GM12878 (cell line): ENCODE measurements around the gene GOLPH3. TPM values are rescaled to one million over a fixed set of nuclear protein-coding genes. Genes with fewer than 3 reads are reported as not detected.

Experiments used
- ATAC-seq: fragments of 200-7000 bp; cut with Tn5 transposase; 3 replicates; pipeline ENCODE4 v1.9.1; 2020; ENCODE audit warnings: mild to moderate bottlenecking, moderate library complexity
- BruUV-seq: library from RNA; stranded (reverse); fragments of 400-500 nt; replicated peaks from 2 replicates; lab custom pipeline; 2021; lab: Mats Ljungman, UMichigan
- CTCF ChIA-PET: fragments of 300-600 bp; sonication (Branson Sonifier 250); formaldehyde crosslinking; extraction: SDS; loops from one replicate; lab custom pipeline; 2021; ENCODE audit warnings: inconsistent platforms; lab: Yijun Ruan, JAX
- POLR2A ChIA-PET: fragments of 350-600 bp; formaldehyde crosslinking; extraction: SDS; loops from one replicate; lab custom pipeline; 2021; ENCODE audit warnings: inconsistent platforms; lab: Charles Lee
- RAD21 ChIA-PET: fragments of 300-600 bp; sonication (Branson Sonifier 250); formaldehyde crosslinking; loops from one replicate; lab custom pipeline; 2023; ENCODE audit warnings: antibody characterized with exemption; ENCODE audit not compliant: unreplicated experiment; lab: Charles Lee
- SMC1A ChIA-PET: fragments of 300-600 bp; sonication (Branson Sonifier 250); formaldehyde crosslinking; loops from one replicate; lab custom pipeline; 2023; ENCODE audit not compliant: unreplicated experiment, uncharacterized antibody; lab: Charles Lee
- DNase-seq: peaks from one replicate; pipeline ENCODE4 v3.0.0-alpha.2; 2011; ENCODE audit warnings: low read depth, low spot score
- FAIRE-seq: peaks from 3 replicates; lab custom pipeline; 2011; peaks lifted over from hg19 to GRCh38; lab: Jason Lieb, UNC
- H2AFZ ChIP-seq: 2 replicates; pipeline ENCODE4 v1.6.0; 2011; ENCODE audit warnings: low read depth, low read length, control low read depth; ENCODE audit not compliant: control insufficient read depth
- H3K27ac ChIP-seq: 2 replicates; pipeline ENCODE4 v1.5.1; 2011; ENCODE audit warnings: control low read depth; ENCODE audit not compliant: control insufficient read depth, insufficient read depth
- H3K27me3 ChIP-seq, 2 experiments: replicated peaks in 1 of 2; 2 replicates each; pipeline versions ENCODE4 v1.6.0 to v1.6.1; 2011; ENCODE audit warnings: low read length in 1 of 2; ENCODE audit not compliant: control insufficient read depth in 2 of 2, insufficient read depth in 2 of 2
- H3K36me3 ChIP-seq, 2 experiments: 2 replicates each; pipeline ENCODE4 v1.5.1; 2011; ENCODE audit warnings: low read length in 1 of 2; ENCODE audit not compliant: control insufficient read depth in 2 of 2, insufficient read depth in 2 of 2
- H3K4me1 ChIP-seq: 2 replicates; pipeline ENCODE4 v1.6.1; 2011; ENCODE audit warnings: mild to moderate bottlenecking, low read length, moderate library complexity, mixed read lengths; ENCODE audit not compliant: control insufficient read depth, insufficient read depth
- H3K4me2 ChIP-seq: 2 replicates; pipeline ENCODE4 v1.6.0; 2011; ENCODE audit warnings: control low read depth; ENCODE audit not compliant: control insufficient read depth, insufficient read depth
- H3K4me3 ChIP-seq: fragments of 200-600 bp; sonication (generic); 2 replicates; pipeline ENCODE4 v1.5.1; 2016
- H3K79me2 ChIP-seq: 2 replicates; pipeline ENCODE4 v1.6.0; 2011; ENCODE audit warnings: low read length; ENCODE audit not compliant: control insufficient read depth, insufficient read depth
- H3K9ac ChIP-seq: 2 replicates; pipeline ENCODE4 v1.8.0; 2011; ENCODE audit warnings: low read length, control low read depth, mixed read lengths; ENCODE audit not compliant: control insufficient read depth, insufficient read depth
- H3K9me3 ChIP-seq: replicated peaks from 3 replicates; pipeline ENCODE4 v1.5.1; 2011; ENCODE audit warnings: mild to moderate bottlenecking, low read length; ENCODE audit not compliant: control insufficient read depth, insufficient read depth
- H4K20me1 ChIP-seq: 2 replicates; pipeline ENCODE4 v1.6.0; 2011; ENCODE audit not compliant: control insufficient read depth, insufficient read depth
- BCL3 ChIP-seq: IDR thresholded peaks from 2 replicates; pipeline ENCODE4 v1.6.1; 2011; ENCODE audit warnings: borderline replicate concordance, low read depth, mild to moderate bottlenecking, moderate library complexity, low read length; ENCODE audit not compliant: insufficient read depth, poor library complexity, severe bottlenecking
- ELK1 ChIP-seq: IDR thresholded peaks from 2 replicates; pipeline ENCODE4 v1.6.1; 2012; ENCODE audit warnings: low read depth, low read length, improper control_type of control experiment
- EP300 ChIP-seq, 2 experiments: fragments of 150-350 bp in 1 of 2; IDR thresholded peaks; 2 replicates each; pipeline ENCODE4 v1.6.1; 2011 to 2012; ENCODE audit warnings: low read depth in 2 of 2, low read length in 2 of 2, borderline replicate concordance in 1 of 2, improper control_type of control experiment in 1 of 2, inconsistent platforms in 1 of 2; ENCODE audit not compliant: control insufficient read depth in 1 of 2
- FOXK2 ChIP-seq: fragments of 450-650 bp; IDR thresholded peaks from 2 replicates; pipeline ENCODE4 v1.6.1; 2017; ENCODE audit warnings: mild to moderate bottlenecking, moderate library complexity
- HCFC1 ChIP-seq: fragments of 150-350 bp; IDR thresholded peaks from 2 replicates; pipeline ENCODE4 v1.6.1; 2014; ENCODE audit warnings: low read length
- HDAC2 ChIP-seq: fragments of 200-600 bp; sonication (generic); IDR thresholded peaks from 2 replicates; pipeline ENCODE4 v1.6.1; 2017
- HDGF ChIP-seq: fragments of 450-650 bp; IDR thresholded peaks from 2 replicates; pipeline ENCODE4 v1.6.1; 2016; ENCODE audit warnings: antibody characterized with exemption
- KLF5 ChIP-seq: fragments of 450-650 bp; IDR thresholded peaks from 2 replicates; pipeline ENCODE4 v1.6.1; 2014; ENCODE audit warnings: mild to moderate bottlenecking; ENCODE audit not compliant: partially characterized antibody
- MEF2A ChIP-seq: IDR thresholded peaks from 2 replicates; pipeline ENCODE4 v1.6.1; 2011; ENCODE audit warnings: low read depth, mild to moderate bottlenecking, low read length, moderate library complexity; ENCODE audit not compliant: insufficient read depth
- PML ChIP-seq: IDR thresholded peaks from 2 replicates; pipeline ENCODE4 v1.6.1; 2012; ENCODE audit warnings: low read length, inconsistent platforms
- RUNX3 ChIP-seq: IDR thresholded peaks from 2 replicates; pipeline ENCODE4 v1.6.1; 2012; ENCODE audit warnings: low read length, inconsistent platforms
- SMARCA5 ChIP-seq: fragments of 450-650 bp; IDR thresholded peaks from 2 replicates; pipeline ENCODE4 v1.6.1; 2017; ENCODE audit warnings: mild to moderate bottlenecking
- SUZ12 ChIP-seq: fragments of 200-600 bp; sonication (generic); IDR thresholded peaks from one replicate; pipeline ENCODE4 v1.6.1; 2018; ENCODE audit warnings: antibody characterized with exemption, mild to moderate bottlenecking; ENCODE audit not compliant: unreplicated experiment
- TAF1 ChIP-seq: IDR thresholded peaks from 2 replicates; pipeline ENCODE4 v1.6.1; 2011; ENCODE audit warnings: mild to moderate bottlenecking, low read depth, low read length, borderline replicate concordance
- TCF7 ChIP-seq: IDR thresholded peaks from 2 replicates; pipeline ENCODE4 v1.6.1; 2014; ENCODE audit warnings: antibody characterized with exemption, borderline replicate concordance
- ZNF592 ChIP-seq: fragments of 450-650 bp; IDR thresholded peaks from 2 replicates; pipeline ENCODE4 v1.6.1; 2017; ENCODE audit warnings: mild to moderate bottlenecking, moderate library complexity
- ZSCAN29 ChIP-seq: fragments of 450-650 bp; IDR thresholded peaks from 2 replicates; pipeline ENCODE4 v1.6.1; 2017; ENCODE audit warnings: mild to moderate bottlenecking, moderate library complexity
- WGBS: methylation state at CpG from one replicate; pipeline ENCODE4 v1.1.6; 2016; ENCODE audit warnings: low lambda C conversion rate; ENCODE audit not compliant: insufficient replicate concordance, insufficient coverage; ENCODE audit errors: missing lambda C conversion rate; 5-methylcytosine and 5-hydroxymethylcytosine counted together
- in situ Hi-C: fragments of 300-500 bp; cut with MboI; formaldehyde crosslinking; loops from 9 replicates; pipeline ENCODE4 v1.14.3; 2018; ENCODE audit warnings: mixed read lengths
- intact Hi-C: fragments of 100-400 bp; cut with micrococcal nuclease; formaldehyde crosslinking; loops from one replicate; pipeline ENCODE4 v1.14.2; 2022; ENCODE audit not compliant: unreplicated experiment
- polyA plus RNA-seq, 11 experiments: library from polyadenylated mRNA; depleted of rRNA in 4 of 11; unstranded in 6 of 11; stranded (reverse) in 5 of 11; fragments of >200 nt; fragmentation: Nextera tagmentation in 4 of 11; fragmentation: Illumina TruSeq in 1 of 11; extraction: Ambion mirVana in 4 of 11; extraction: Trizol in 1 of 11; gene quantifications; 1 replicate in 1 of 11; 2 replicates in 10 of 11; pipeline versions ENCODE4 v1.2.1 to v1.2.3, GENCODE V29; 2011 to 2016; ENCODE audit warnings: inconsistent platforms in 2 of 11, missing spikeins in 2 of 11, low read depth in 1 of 11
- total RNA-seq, 4 experiments: library from RNA; depleted of rRNA in 3 of 4; stranded (reverse); fragments of >200 nt in 3 of 4; fragmentation: Illumina TruSeq in 1 of 4; extraction: Trizol in 1 of 4; gene quantifications; 2 replicates each; pipeline versions ENCODE4 v1.2.1 to v1.2.3, GENCODE V29; 2013 to 2021

The GOLPH3 gene
- total and polyA plus RNA-seq, 10 of the 15 experiments (the other 5 are each of a cell fraction or from before 2014, with no cell fraction given), result 14.0 to 79.7 (median 43.2) TPM

- no peaks in the 10 kb centered on the region for H3K9me3 ChIP-seq
- H3K4me2 ChIP-seq, result no peak overlapping the region
- 100% methylated on average over 1 of the region's 1 CpG for WGBS
- H4K20me1 ChIP-seq, result peaks cover 4% of the 10 kb centered on the region; the same call in 1 of the 2 replicates
- DNase-seq, result no peak
- TF ChIP-seq BCL3, result no peak
- no peak for TF ChIP-seq HDGF
- TF ChIP-seq RUNX3, result no peak
- TF ChIP-seq EP300 (IDR thresholded peaks at IDR 0.05; ENCODE audit: borderline replicate concordance in 1 of 2, control insufficient read depth in 1 of 2, low read depth in 2 of 2, low read length in 2 of 2), result no peak
- TF ChIP-seq KLF5, result no peak
- TF ChIP-seq TCF7, result no peak
- no peak for TF ChIP-seq ZSCAN29
- no peak for TF ChIP-seq SMARCA5
- TF ChIP-seq HDAC2, result no peak
- TF ChIP-seq ZNF592, result no peak
- TF ChIP-seq SUZ12, result no peak
- no peak for TF ChIP-seq TAF1
- no peak for TF ChIP-seq HCFC1
- TF ChIP-seq PML, result no peak
- TF ChIP-seq FOXK2, result no peak
- no peak for TF ChIP-seq MEF2A
- TF ChIP-seq ELK1, result no peak
- H3K79me2 ChIP-seq, result peaks cover 84% of the 10 kb centered on the region
- POLR2A ChIA-PET, result no interaction called here
- BruUV-seq, result no TSS peak
- H3K4me1 ChIP-seq, result peaks cover 36% of the 10 kb centered on the region
- SMC1A ChIA-PET, result interaction anchor here (0.6 to 1.4 kb wide), 3 partner anchors 9 to 1514 kb away, joined by 3 to 4 read pairs (median 3); no protein-coding TSS in a partner anchor
- ATAC-seq, result no peak
- no peak overlapping the region for H3K4me3 ChIP-seq
- CTCF ChIA-PET, result no interaction called here
- H3K27ac ChIP-seq, result no peak overlapping the region
- intact Hi-C loops (no loop called here), in situ Hi-C loops (no loop called here)
- FAIRE-seq, result no peak
- no peak overlapping the region for H3K9ac ChIP-seq
- peaks cover 0 to 26% of the 10 kb centered on the region in 2 experiments; a peak in 2 of 4 replicates for H3K36me3 ChIP-seq
- RAD21 ChIA-PET, result interaction anchor here (1.2 kb wide), 1 partner anchor 13 kb away, joined by 5 read pairs; no protein-coding TSS in a partner anchor
- no peak overlapping the region for H2AFZ ChIP-seq
- no peaks in the 10 kb centered on the region for H3K27me3 ChIP-seq
These were observed 13.9 kb downstream of the GOLPH3 start for GRCh38 chr5:32160228-32160627.
